Upper lobe of left lung (tissue), 6 donors: Measurements from ENCODE around the gene KRI1. TPM values are rescaled to one million over a fixed set of nuclear protein-coding genes. Genes with fewer than 3 reads are reported as not detected.
"Not testable (repeated sequence)": the region's sequence is repeated elsewhere in the genome, so short reads cannot be mapped to it uniquely, and the experiment has no call there.

Experiments used
- ATAC-seq, 2 donors: fragments of 200-7000 bp; cut with Tn5 transposase; one replicate each; pipeline ENCODE4 v1.9.1; 2022; ENCODE audit warnings: mild to moderate bottlenecking in 2 of 2, moderate library complexity in 2 of 2; ENCODE audit not compliant: low FRiP score in 2 of 2
- DNase-seq, 2 donors: peaks; one replicate each; pipeline ENCODE4 v3.0.0-alpha.2; 2019 to 2020
- H3K27ac ChIP-seq, 4 donors: fragments of 200-600 bp; sonication (generic); one replicate each; pipeline ENCODE4 v1.5.1; 2016 to 2019
- H3K27me3 ChIP-seq, 4 donors: fragments of 200-600 bp; sonication (generic); one replicate each; pipeline ENCODE4 v1.5.1; 2017 to 2019
- H3K36me3 ChIP-seq, 4 donors: fragments of 200-600 bp; sonication (generic); one replicate each; pipeline ENCODE4 v1.5.1; 2016 to 2019
- H3K4me1 ChIP-seq, 4 donors: fragments of 200-600 bp; sonication (generic); one replicate each; pipeline ENCODE4 v1.5.1; 2018 to 2019
- H3K4me3 ChIP-seq, 4 donors: fragments of 200-600 bp; sonication (generic); one replicate each; pipeline ENCODE4 v1.5.1; 2017 to 2019; ENCODE audit warnings: mild to moderate bottlenecking in 2 of 4, moderate library complexity in 1 of 4
- H3K9me3 ChIP-seq, 4 donors: fragments of 200-600 bp; sonication (generic); one replicate each; pipeline ENCODE4 v1.5.1; 2018 to 2019
- EP300 ChIP-seq, 4 donors: sonication (generic); formaldehyde crosslinking; IDR thresholded peaks; one replicate each; pipeline ENCODE4 v1.5.1; 2017; ENCODE audit warnings: antibody characterized with exemption in 4 of 4, control low read depth in 2 of 4
- POLR2A ChIP-seq, 4 donors: fragments of 450-650 bp; IDR thresholded peaks; one replicate each; pipeline ENCODE4 v1.5.1; 2016 to 2017; ENCODE audit warnings: antibody characterized with exemption in 4 of 4, mild to moderate bottlenecking in 2 of 4
- POLR2AphosphoS5 ChIP-seq, 2 donors: sonication (generic); formaldehyde crosslinking; IDR thresholded peaks; one replicate each; pipeline ENCODE4 v1.5.1; 2017; ENCODE audit warnings: antibody characterized with exemption in 2 of 2
- WGBS, 2 donors: methylation state at CpG; one replicate each; pipeline ENCODE4 v1.1.5; 2017 to 2018; 5-methylcytosine and 5-hydroxymethylcytosine counted together
- total RNA-seq, 6 donors: library from RNA; depleted of rRNA in 4 of 6; stranded (reverse); fragments of >200 nt in 4 of 6; gene quantifications; one replicate each; pipeline versions ENCODE4 v1.1.0 to v1.2.1, GENCODE V29; 2016 to 2021
- TF ChIP-seq, protein P1 (sequence below), 6 experiments: fragments of 450-650 bp in 4 of 6; fragments of 200-600 bp in 2 of 6; sonication (generic) in 2 of 6; IDR thresholded peaks; one replicate each; pipeline ENCODE4 v1.5.1; 2016 to 2019; ENCODE audit warnings: antibody characterized with exemption in 6 of 6
- donor health status: DM: no; HTN: no; CAD: no; lungs with moderate emphysema.
- donor health status: DM: no; HTN: yes; CAD: no; lungs with severe emphysema.

Gene KRI1
- total RNA-seq, 6 donors from 2014 or later, result 13.1 to 74.4 (median 24.5) TPM

DNA sequence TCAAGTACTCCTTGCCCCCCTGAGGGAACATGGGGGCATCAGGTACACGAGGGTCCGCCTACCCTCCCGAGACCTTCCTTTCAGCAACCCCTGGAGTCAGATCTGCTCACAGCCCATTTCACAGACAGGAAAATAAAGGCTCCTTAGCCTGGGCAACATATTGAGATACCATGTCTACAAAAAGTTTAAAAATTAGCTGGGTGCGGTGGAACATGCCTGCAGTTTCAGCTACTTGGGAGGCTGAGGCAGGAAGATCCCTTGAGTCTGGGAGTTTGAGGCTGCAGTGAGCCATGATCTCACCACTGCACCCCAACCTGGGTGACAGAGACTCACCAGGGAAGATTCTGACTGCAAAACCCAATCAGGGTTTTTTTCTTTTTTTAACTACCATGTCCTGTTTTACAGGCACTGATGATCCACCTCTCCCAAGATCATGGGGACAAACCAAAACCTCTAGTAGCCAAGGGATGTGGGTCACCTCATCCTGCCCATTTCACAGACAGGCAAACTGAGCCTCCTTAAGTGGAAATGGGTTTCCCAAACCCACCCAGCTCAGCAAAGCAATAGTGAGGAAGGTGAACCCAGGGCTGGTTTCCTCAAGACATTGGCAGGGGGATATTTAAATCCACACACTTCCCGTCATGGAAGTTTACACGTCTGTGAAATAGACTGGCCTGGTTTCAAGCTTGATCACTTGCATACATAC lies 9.4 kb upstream of the KRI1 start:
- Histone ChIP-seq H3K27me3 (no peaks in the 10 kb centered on the region), H3K27ac (no peak overlapping the region), H3K9me3 (no peaks in the 10 kb centered on the region), H3K4me3 (no peak overlapping the region), H3K36me3 (no peaks in the 10 kb centered on the region), H3K4me1 (peaks cover 4 to 8% (median 7%) of the 10 kb centered on the region in 4 donors)
- peak in 1 of 2 donors; percentile 19 for ATAC-seq
- 80 to 83% methylated on average over 6 of the region's 6 CpGs for WGBS, 2 donors
- TF ChIP-seq, protein P1, sequence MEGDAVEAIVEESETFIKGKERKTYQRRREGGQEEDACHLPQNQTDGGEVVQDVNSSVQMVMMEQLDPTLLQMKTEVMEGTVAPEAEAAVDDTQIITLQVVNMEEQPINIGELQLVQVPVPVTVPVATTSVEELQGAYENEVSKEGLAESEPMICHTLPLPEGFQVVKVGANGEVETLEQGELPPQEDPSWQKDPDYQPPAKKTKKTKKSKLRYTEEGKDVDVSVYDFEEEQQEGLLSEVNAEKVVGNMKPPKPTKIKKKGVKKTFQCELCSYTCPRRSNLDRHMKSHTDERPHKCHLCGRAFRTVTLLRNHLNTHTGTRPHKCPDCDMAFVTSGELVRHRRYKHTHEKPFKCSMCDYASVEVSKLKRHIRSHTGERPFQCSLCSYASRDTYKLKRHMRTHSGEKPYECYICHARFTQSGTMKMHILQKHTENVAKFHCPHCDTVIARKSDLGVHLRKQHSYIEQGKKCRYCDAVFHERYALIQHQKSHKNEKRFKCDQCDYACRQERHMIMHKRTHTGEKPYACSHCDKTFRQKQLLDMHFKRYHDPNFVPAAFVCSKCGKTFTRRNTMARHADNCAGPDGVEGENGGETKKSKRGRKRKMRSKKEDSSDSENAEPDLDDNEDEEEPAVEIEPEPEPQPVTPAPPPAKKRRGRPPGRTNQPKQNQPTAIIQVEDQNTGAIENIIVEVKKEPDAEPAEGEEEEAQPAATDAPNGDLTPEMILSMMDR (IDR thresholded peaks at IDR 0.05), result no peak
- TF ChIP-seq EP300 (IDR thresholded peaks at IDR 0.05), result no peak
- no peak for TF ChIP-seq POLR2AphosphoS5 (IDR thresholded peaks at IDR 0.05)
- no peak for TF ChIP-seq POLR2A (IDR thresholded peaks at IDR 0.05)
- no peak for DNase-seq

DNA sequence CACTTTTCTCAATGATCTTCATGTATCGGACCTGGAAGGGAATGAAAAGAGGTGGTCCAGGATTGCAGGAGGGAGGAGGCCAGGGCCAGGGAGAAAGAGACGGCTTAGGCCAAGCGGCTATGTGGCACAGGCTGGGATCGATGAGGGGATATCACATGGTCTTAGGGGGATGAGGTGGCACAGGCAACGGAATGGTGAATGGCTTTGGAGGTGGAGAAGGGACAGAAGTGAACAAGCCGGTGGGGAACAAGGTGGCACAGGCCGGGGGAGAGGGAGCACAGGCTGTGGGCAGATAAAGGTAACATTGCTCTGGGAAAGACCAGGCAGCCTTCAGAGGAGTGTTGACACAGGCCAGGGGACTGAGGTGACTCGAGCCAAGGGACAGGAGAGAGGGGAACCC lies 8.7 kb upstream of the KRI1 start:
- DNase-seq (no peak), ATAC-seq (no peak)
- 90 to 93% methylated on average over 8 of the region's 8 CpGs for WGBS, 2 donors
- H3K27ac ChIP-seq, result no peak overlapping the region
- no peaks in the 10 kb centered on the region for H3K27me3 ChIP-seq
- no peaks in the 10 kb centered on the region for H3K9me3 ChIP-seq
- H3K4me1 ChIP-seq, result peaks cover 6 to 13% (median 11%) of the 10 kb centered on the region in 4 donors
- no peak for TF ChIP-seq EP300 (IDR thresholded peaks at IDR 0.05)
- TF ChIP-seq, protein P1 (IDR thresholded peaks at IDR 0.05), result no peak
- TF ChIP-seq POLR2A (IDR thresholded peaks at IDR 0.05), result no peak
- TF ChIP-seq POLR2AphosphoS5 (IDR thresholded peaks at IDR 0.05), result no peak
- no peak overlapping the region for H3K4me3 ChIP-seq
- H3K36me3 ChIP-seq, result no peaks in the 10 kb centered on the region

DNA sequence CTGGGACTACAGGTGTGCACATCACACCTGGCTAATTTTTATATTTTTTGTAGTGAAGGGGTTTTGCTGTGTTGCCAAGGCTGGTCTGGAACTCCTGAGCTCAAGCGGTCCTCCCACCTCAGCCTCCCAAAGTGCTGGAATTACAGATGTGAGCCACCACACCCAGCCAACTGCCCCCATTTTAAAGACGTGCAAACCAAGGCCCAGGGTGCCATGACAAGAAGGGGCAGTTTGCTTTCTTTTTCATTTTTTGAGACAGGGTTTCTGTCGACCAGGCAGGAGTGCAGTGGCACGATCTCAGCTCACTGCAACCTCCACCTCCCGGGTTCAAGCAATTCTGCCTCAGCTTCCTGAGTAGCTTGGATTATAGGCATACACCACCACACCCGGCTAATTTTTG lies 8.0 kb upstream of the KRI1 start:
- WGBS, 2 donors, result 85 to 91% methylated on average over 6 of the region's 6 CpGs
- DNase-seq, result not testable (repeated sequence)

DNA sequence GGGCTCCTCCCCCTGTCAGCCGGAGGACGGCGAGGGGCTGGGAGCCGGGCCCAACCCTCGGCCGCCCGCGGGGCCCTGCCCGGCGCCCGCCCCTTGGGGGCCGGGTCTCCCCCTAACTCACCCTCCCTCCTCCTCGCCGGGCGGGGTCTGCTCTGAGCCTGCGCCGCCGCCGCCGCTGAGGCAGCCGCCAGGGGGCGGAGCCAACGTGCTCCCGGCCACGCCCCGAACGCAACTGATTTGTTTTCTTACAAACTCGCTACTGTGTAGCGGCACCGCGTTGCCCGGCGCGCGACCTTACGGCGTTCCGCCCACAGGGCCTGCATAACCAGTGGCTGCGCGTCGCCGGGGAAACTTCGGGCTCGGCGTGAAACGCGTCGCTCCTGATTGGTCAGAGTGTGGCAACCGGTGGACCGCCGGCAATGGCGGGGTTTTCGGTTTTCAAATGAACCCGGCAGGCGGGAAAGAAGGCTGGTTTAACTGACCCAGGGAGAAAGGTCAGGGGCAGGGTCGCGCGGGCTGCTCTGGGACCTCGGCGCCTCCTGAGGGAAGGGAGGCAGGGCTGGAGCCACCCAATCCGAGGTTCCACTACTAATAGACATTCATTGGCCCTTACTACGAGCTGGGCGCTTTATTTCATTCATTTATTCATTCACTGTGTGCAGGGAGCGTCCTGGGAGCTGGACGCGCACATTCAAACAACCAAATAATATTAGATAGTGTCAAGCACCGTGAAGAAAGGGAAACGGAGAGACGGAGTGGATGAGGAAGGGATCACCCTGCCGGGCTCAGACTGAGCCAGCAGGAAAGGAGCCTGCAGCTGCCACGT lies 3.2 kb upstream of the KRI1 start, which contains the start of gene CDKN2D:
TSS of gene CDKN2D (minus strand) at position 154 of the 826 bp plus-strand sequence. CDS start 326 bp downstream, outside the sequence.
- peaks cover 37 to 51% (median 47%) of the 10 kb centered on the region in 4 donors for H3K4me1 ChIP-seq
- TF ChIP-seq EP300 (IDR thresholded peaks at IDR 0.05) (no peak), POLR2AphosphoS5 (IDR thresholded peaks at IDR 0.05) (peak; percentile 78 to 88), POLR2A (IDR thresholded peaks at IDR 0.05) (peak in 1 of 4 donors; percentile 86)
- TF ChIP-seq, protein P1 (IDR thresholded peaks at IDR 0.05), result peak in 5 of 6 experiments; percentile 61 to 95 (median 91)
- no peaks in the 10 kb centered on the region for H3K27me3 ChIP-seq
- 0 to 2% methylated on average over 25 to 50 of the region's 71 CpGs for WGBS, 2 donors
- no peaks in the 10 kb centered on the region for H3K9me3 ChIP-seq
- ATAC-seq, result peak; percentile 92 to 96
- H3K27ac ChIP-seq, result peak within 1 kb of the TSS; percentile 84 to 95 (median 92)
- peaks cover 0 to 5% (median 0%) of the 10 kb centered on the region in 4 donors for H3K36me3 ChIP-seq
- DNase-seq, result peak; percentile 100
- H3K4me3 ChIP-seq, result peak within 1 kb of the TSS; percentile 39 to 96 (median 86)

More for the DNA sequence above, 8.0 kb upstream of the KRI1 start:
- not testable (repeated sequence) for H3K36me3 ChIP-seq, H3K4me3 ChIP-seq, H3K27me3 ChIP-seq, ATAC-seq, H3K27ac ChIP-seq, H3K9me3 ChIP-seq
- peaks cover 10 to 17% (median 15%) of the 10 kb centered on the region in 4 donors for H3K4me1 ChIP-seq
